Ishikawa (cell line): ENCODE results near the gene PIRT.

Experiments
- CEBPB ChIP-seq: IDR thresholded peaks from 2 replicates; pipeline ENCODE4 v1.6.1; 2012
- NFIC ChIP-seq: IDR thresholded peaks from 2 replicates; pipeline ENCODE4 v1.6.1; 2012
- RAD21 ChIP-seq: IDR thresholded peaks from 2 replicates; pipeline ENCODE4 v1.6.1; 2012; ENCODE audit warnings: low read depth
- TAF1 ChIP-seq: IDR thresholded peaks from 2 replicates; pipeline ENCODE4 v1.6.1; 2012; ENCODE audit warnings: low read depth, mild to moderate bottlenecking

DNA sequence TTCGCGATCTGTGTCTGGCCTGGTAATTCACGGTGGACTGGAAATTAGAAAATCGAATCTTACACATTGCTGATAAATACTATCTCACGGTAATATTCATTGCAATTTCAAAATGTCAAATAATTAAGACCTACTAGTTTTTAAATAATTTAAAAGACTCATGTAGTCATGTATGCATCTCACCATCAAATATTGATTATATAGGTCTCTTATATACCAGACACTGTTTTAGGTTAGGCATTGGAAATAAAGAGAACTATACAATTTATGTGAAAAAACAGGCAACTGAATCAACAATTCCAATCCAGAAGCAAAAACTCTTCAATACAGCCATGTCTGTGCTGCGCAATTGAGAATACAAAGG is 7.5 kb upstream of the PIRT start:
- TF ChIP-seq RAD21 (no peak), TAF1 (no peak), NFIC (no peak), CEBPB (no peak)
